MCF 10A (cell line): ENCODE measurements around the gene MME. TPM values are rescaled to one million over a fixed set of nuclear protein-coding genes. Genes with fewer than 3 reads are reported as not detected.
A peak's percentile ranks its signal among the peaks of the same experiment; 100 is the strongest.

Experiments
- BruUV-seq: library from RNA; stranded (reverse); fragments of 400-500 nt; replicated peaks from 2 replicates; lab custom pipeline; 2021; lab: Mats Ljungman, UMichigan
- CTCF ChIA-PET: fragments of 300-600 bp; sonication (Branson Sonifier 250); formaldehyde crosslinking; extraction: SDS; loops from one replicate; lab custom pipeline; 2021; ENCODE audit warnings: antibody characterized with exemption, inconsistent platforms; lab: Yijun Ruan, JAX
- POLR2A ChIA-PET: fragments of 300-600, 350-650 bp; sonication (Branson Sonifier 250); formaldehyde crosslinking; extraction: SDS; loops from one replicate; lab custom pipeline; 2020; ENCODE audit warnings: antibody characterized with exemption, inconsistent platforms; lab: Yijun Ruan, JAX
- DNase-seq: peaks from one replicate; pipeline ENCODE4 v3.0.0-alpha.2; 2018; ENCODE audit not compliant: unreplicated experiment
- H3K27ac Mint-ChIP-seq: one replicate; pipeline ENCODE4 v1.8.0; 2022; ENCODE audit warnings: mild to moderate bottlenecking, low read depth, mixed read lengths; ENCODE audit not compliant: unreplicated experiment
- H3K27me3 Mint-ChIP-seq: one replicate; pipeline ENCODE4 v1.8.0; 2022; ENCODE audit warnings: mixed read lengths; ENCODE audit not compliant: insufficient read depth, unreplicated experiment
- H3K36me3 Mint-ChIP-seq: one replicate; pipeline ENCODE4 v1.8.0; 2022; ENCODE audit warnings: mild to moderate bottlenecking, moderate library complexity, mixed read lengths; ENCODE audit not compliant: insufficient read depth, unreplicated experiment
- H3K4me1 Mint-ChIP-seq: one replicate; pipeline ENCODE4 v1.8.0; 2022; ENCODE audit warnings: mixed read lengths; ENCODE audit not compliant: insufficient read depth, unreplicated experiment
- H3K4me3 Mint-ChIP-seq: one replicate; pipeline ENCODE4 v1.8.0; 2022; ENCODE audit warnings: mild to moderate bottlenecking, moderate library complexity, mixed read lengths; ENCODE audit not compliant: unreplicated experiment
- H3K9me3 Mint-ChIP-seq: one replicate; pipeline ENCODE4 v1.8.0; 2022; ENCODE audit warnings: mixed read lengths; ENCODE audit not compliant: unreplicated experiment
- CTCF ChIP-seq: fragments of 200-600 bp; IDR thresholded peaks from one replicate; pipeline ENCODE4 v1.8.0; 2022; ENCODE audit warnings: antibody characterized with exemption, mild to moderate bottlenecking; ENCODE audit not compliant: unreplicated experiment
- intact Hi-C: fragments of 100-400 bp; cut with micrococcal nuclease; formaldehyde crosslinking; loops from 2 replicates; pipeline ENCODE4 v1.14.1; 2022
- total RNA-seq: library from RNA; stranded (reverse); gene quantifications from 2 replicates; pipeline ENCODE4 v1.2.3, GENCODE V29; 2022

MME gene
- total RNA-seq, 1 experiment from 2014 or later, result 26.3 TPM

GRCh38 chr3:155083313-155083905 lies 3.3 kb downstream of the MME start:
- intact Hi-C loops, result loop anchor here (5.0 kb wide), 1 partner anchor 239 kb away; no protein-coding TSS in a partner anchor
- peak overlapping the region; percentile 92 for H3K4me3 Mint-ChIP-seq
- no peak for DNase-seq
- H3K9me3 Mint-ChIP-seq, result no peaks in the 10 kb centered on the region
- H3K27ac Mint-ChIP-seq, result no peak overlapping the region
- H3K27me3 Mint-ChIP-seq, result no peaks in the 10 kb centered on the region
- no TSS peak for BruUV-seq
- CTCF ChIA-PET, result interaction anchor here (0.7 kb wide), 1 partner anchor 9 kb away, joined by 4 read pairs; no protein-coding TSS in a partner anchor
- POLR2A ChIA-PET, result interaction anchor here (1.3 kb wide), 1 partner anchor 20 kb away, joined by 4 read pairs; no protein-coding TSS in a partner anchor
- H3K36me3 Mint-ChIP-seq, result peaks cover 37% of the 10 kb centered on the region
- no peak for TF ChIP-seq CTCF
- H3K4me1 Mint-ChIP-seq, result peaks cover 35% of the 10 kb centered on the region

GRCh38 chr3:155084567-155084966 lies 4.4 kb downstream of the MME start:
- no peak overlapping the region for H3K4me3 Mint-ChIP-seq
- H3K9me3 Mint-ChIP-seq, result no peaks in the 10 kb centered on the region
- BruUV-seq, result no TSS peak
- H3K27me3 Mint-ChIP-seq, result no peaks in the 10 kb centered on the region
- DNase-seq, result no peak
- TF ChIP-seq CTCF, result no peak
- no peak overlapping the region for H3K27ac Mint-ChIP-seq
- POLR2A ChIA-PET, result interaction anchor here (0.6 kb wide), 1 partner anchor 11 kb away, joined by 5 read pairs; no protein-coding TSS in a partner anchor
- CTCF ChIA-PET, result interaction anchor here (0.8 kb wide), 1 partner anchor 37 kb away, joined by 3 read pairs; no protein-coding TSS in a partner anchor
- H3K4me1 Mint-ChIP-seq, result peaks cover 28% of the 10 kb centered on the region
- H3K36me3 Mint-ChIP-seq, result peaks cover 36% of the 10 kb centered on the region
- intact Hi-C loops, result loop anchor here (5.0 kb wide), 1 partner anchor 238 kb away; no protein-coding TSS in a partner anchor

GRCh38 chr3:155086051-155086450 lies 5.9 kb downstream of the MME start:
- intact Hi-C loops, result no loop called here
- no TSS peak for BruUV-seq
- H3K27ac Mint-ChIP-seq, result no peak overlapping the region
- CTCF ChIA-PET, result interaction anchor here (1.0 kb wide), 1 partner anchor 236 kb away, joined by 3 read pairs; no protein-coding TSS in a partner anchor
- DNase-seq, result no peak
- no peaks in the 10 kb centered on the region for H3K27me3 Mint-ChIP-seq
- peaks cover 30% of the 10 kb centered on the region for H3K36me3 Mint-ChIP-seq
- H3K9me3 Mint-ChIP-seq, result no peaks in the 10 kb centered on the region
- H3K4me1 Mint-ChIP-seq, result peaks cover 21% of the 10 kb centered on the region
- H3K4me3 Mint-ChIP-seq, result no peak overlapping the region
- POLR2A ChIA-PET, result interaction anchor here (1.3 kb wide), 1 partner anchor 45 kb away, joined by 3 read pairs; no protein-coding TSS in a partner anchor
- TF ChIP-seq CTCF, result no peak

GRCh38 chr3:155088706-155089345 lies 8.7 kb downstream of the MME start:
- CTCF ChIA-PET, result no interaction called here
- Mint-ChIP-seq H3K9me3 (no peaks in the 10 kb centered on the region), H3K4me1 (no peaks in the 10 kb centered on the region), H3K4me3 (no peak overlapping the region), H3K27ac (no peak overlapping the region), H3K27me3 (no peaks in the 10 kb centered on the region), H3K36me3 (peaks cover 30% of the 10 kb centered on the region)
- no peak for DNase-seq
- intact Hi-C loops, result no loop called here
- TF ChIP-seq CTCF, result no peak
- POLR2A ChIA-PET, result no interaction called here
- no TSS peak for BruUV-seq
